A673 (cell line): Measurements from ENCODE around the gene HACD1. TPM values are rescaled to one million over a fixed set of nuclear protein-coding genes. Genes with fewer than 3 reads are reported as not detected.

Source experiments
- Bru-seq: library from RNA; stranded (reverse); fragments of 400-500 nt; gene quantifications from one replicate; lab custom pipeline; 2021; lab: Mats Ljungman, UMichigan
- BruChase-seq, 2 experiments: library from RNA; stranded (reverse); fragments of 400-500 nt; gene quantifications; one replicate each; lab custom pipeline; 2021; lab: Mats Ljungman, UMichigan
- BruUV-seq: library from RNA; stranded (reverse); fragments of 400-500 nt; replicated peaks from 2 replicates; lab custom pipeline; 2021; lab: Mats Ljungman, UMichigan
- CTCF ChIA-PET: fragments of 300-600 bp; sonication (Branson Sonifier 250); formaldehyde crosslinking; loops from one replicate; lab custom pipeline; 2022; ENCODE audit warnings: antibody characterized with exemption; lab: Charles Lee
- POLR2A ChIA-PET: fragments of 300-600 bp; sonication (Branson Sonifier 250); formaldehyde crosslinking; loops from one replicate; lab custom pipeline; 2022; ENCODE audit warnings: antibody characterized with exemption; ENCODE audit not compliant: low non-redundant PET; lab: Charles Lee
- DNase-seq: peaks from one replicate; pipeline ENCODE4 v3.0.0-alpha.2; 2015; ENCODE audit warnings: low spot score
- H3K27ac ChIP-seq: fragments of 200-600 bp; sonication (generic); 2 replicates; pipeline ENCODE4 v1.5.1; 2016; ENCODE audit warnings: mixed run types, low read depth, mild to moderate bottlenecking, mixed read lengths, antibody characterized with exemption, low read length; ENCODE audit not compliant: poor library complexity, severe bottlenecking
- H3K27me3 ChIP-seq: fragments of 200-600 bp; sonication (generic); replicated peaks from 2 replicates; pipeline ENCODE4 v1.6.1; 2017; ENCODE audit warnings: mixed run types, low read depth, mild to moderate bottlenecking, mixed read lengths, antibody characterized with exemption, low read length; ENCODE audit not compliant: insufficient read depth, poor library complexity
- H3K36me3 ChIP-seq: fragments of 200-600 bp; sonication (generic); 2 replicates; pipeline ENCODE4 v1.6.1; 2016; ENCODE audit warnings: mixed run types, mild to moderate bottlenecking, mixed read lengths, antibody characterized with exemption, low read length; ENCODE audit not compliant: insufficient read depth, poor library complexity, severe bottlenecking
- H3K4me1 ChIP-seq: fragments of 200-600 bp; sonication (generic); 2 replicates; pipeline ENCODE4 v1.6.1; 2017; ENCODE audit warnings: mixed run types, mild to moderate bottlenecking, mixed read lengths, antibody characterized with exemption, low read length; ENCODE audit not compliant: insufficient read depth, poor library complexity, severe bottlenecking
- H3K4me3 ChIP-seq: fragments of 200-600 bp; sonication (generic); 2 replicates; pipeline ENCODE4 v1.5.1; 2016; ENCODE audit warnings: low read depth, mixed run types, mild to moderate bottlenecking, mixed read lengths, low read length; ENCODE audit not compliant: poor library complexity, severe bottlenecking
- H3K9me3 ChIP-seq: fragments of 200-600 bp; sonication (generic); 2 replicates; pipeline ENCODE4 v1.6.1; 2016; ENCODE audit warnings: mixed run types, low read depth, mild to moderate bottlenecking, mixed read lengths, antibody characterized with exemption, low read length; ENCODE audit not compliant: poor library complexity, severe bottlenecking
- EZH2 ChIP-seq: fragments of 200-600 bp; sonication (generic); IDR thresholded peaks from 2 replicates; pipeline ENCODE4 v1.6.1; 2017; ENCODE audit warnings: borderline replicate concordance, low read depth, mild to moderate bottlenecking, mixed read lengths, antibody characterized with exemption, low read length; ENCODE audit not compliant: poor library complexity, severe bottlenecking
- intact Hi-C: fragments of 100-400 bp; cut with micrococcal nuclease; formaldehyde crosslinking; loops from one replicate; pipeline ENCODE4 v1.10.0; 2022; ENCODE audit not compliant: unreplicated experiment
- long read RNA-seq: library from polyadenylated mRNA; stranded (forward); transcript quantifications from one replicate; pipeline ENCODE4 v2.0.0, GENCODE V29; 2022
- total RNA-seq: library from RNA; stranded (reverse); gene quantifications from 2 replicates; pipeline ENCODE4 v1.2.3, GENCODE V29; 2021
- TF ChIP-seq, protein P1 (sequence below): fragments of 300-800, 200-600 bp; sonication (generic); conservative IDR thresholded peaks from 2 replicates; pipeline ENCODE4 v1.5.1; 2017; ENCODE audit warnings: low read depth, mild to moderate bottlenecking, antibody characterized with exemption, low read length, moderate library complexity, mixed read lengths

HACD1 gene, protein sequence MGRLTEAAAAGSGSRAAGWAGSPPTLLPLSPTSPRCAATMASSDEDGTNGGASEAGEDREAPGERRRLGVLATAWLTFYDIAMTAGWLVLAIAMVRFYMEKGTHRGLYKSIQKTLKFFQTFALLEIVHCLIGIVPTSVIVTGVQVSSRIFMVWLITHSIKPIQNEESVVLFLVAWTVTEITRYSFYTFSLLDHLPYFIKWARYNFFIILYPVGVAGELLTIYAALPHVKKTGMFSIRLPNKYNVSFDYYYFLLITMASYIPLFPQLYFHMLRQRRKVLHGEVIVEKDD
- total RNA-seq (13.6 and 14.1 TPM in 2 replicates), Bru-seq, nascent RNA (percentile 54 among the genes with signal in this experiment), BruChase-seq, experiment 1, labeled RNA remaining after a 2-hour chase (percentile 62 among the genes with signal in this experiment), BruChase-seq, experiment 2, labeled RNA remaining after a 6-hour chase (percentile 57 among the genes with signal in this experiment)
- long read RNA-seq, partial matches to known transcripts, result 1 of 5 reads
- long read RNA-seq, other reads (novel, unspliced or antisense), result 3 of 5 reads

DNA sequence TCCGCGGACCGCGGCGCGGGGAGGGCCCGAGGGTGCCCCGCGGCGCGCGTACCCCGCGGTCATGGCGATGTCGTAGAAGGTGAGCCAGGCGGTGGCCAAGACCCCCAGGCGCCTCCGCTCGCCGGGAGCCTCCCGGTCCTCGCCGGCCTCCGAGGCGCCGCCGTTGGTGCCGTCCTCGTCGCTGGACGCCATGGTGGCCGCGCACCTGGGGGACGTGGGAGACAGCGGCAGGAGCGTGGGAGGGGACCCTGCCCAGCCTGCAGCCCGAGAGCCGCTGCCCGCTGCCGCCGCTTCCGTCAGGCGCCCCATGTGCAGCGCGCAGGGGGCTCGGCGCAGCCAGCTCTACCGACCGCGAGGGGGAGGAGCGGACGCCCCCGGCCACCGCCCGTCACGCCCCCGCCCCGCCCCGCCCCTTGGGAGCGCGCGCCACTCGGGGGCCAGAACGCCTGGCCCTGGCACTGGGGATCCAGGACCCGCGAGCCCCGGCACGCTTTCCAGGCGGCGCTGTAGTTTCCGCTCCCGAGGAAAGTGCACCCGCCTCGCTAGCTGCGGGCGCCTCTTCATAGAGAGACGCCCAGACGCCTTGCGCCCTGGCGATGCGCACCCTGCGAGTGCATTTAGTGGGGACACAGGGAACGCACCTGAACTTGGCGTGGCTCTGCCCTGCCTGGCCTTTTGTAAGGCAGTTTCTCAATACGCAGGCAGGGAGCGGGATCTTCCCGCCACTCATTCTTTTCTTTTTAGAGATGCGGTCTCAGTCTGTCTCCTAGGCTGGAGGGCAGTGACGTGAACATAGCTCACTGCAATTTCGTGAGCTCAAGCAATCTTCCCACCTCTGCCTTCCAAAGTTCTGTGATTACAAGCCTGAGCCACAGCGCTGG lies at the start of gene HACD1:
Gene HACD1, minus strand, starts transcription at position 344 of the 881 bp plus-strand sequence. Its CDS starts 35 bp downstream, at position 309.
- BruUV-seq, result no TSS peak
- Histone ChIP-seq H3K27me3 (no peaks in the 10 kb centered on the region), H3K9me3 (no peaks in the 10 kb centered on the region), H3K36me3 (no peaks in the 10 kb centered on the region), H3K4me1 (no peaks in the 10 kb centered on the region), H3K4me3 (peak within 1 kb of the TSS; percentile 84), H3K27ac (peak within 1 kb of the TSS; percentile 57)
- DNase-seq, result peak; percentile 89
- no peak for TF ChIP-seq EZH2
- TF ChIP-seq, protein P1, sequence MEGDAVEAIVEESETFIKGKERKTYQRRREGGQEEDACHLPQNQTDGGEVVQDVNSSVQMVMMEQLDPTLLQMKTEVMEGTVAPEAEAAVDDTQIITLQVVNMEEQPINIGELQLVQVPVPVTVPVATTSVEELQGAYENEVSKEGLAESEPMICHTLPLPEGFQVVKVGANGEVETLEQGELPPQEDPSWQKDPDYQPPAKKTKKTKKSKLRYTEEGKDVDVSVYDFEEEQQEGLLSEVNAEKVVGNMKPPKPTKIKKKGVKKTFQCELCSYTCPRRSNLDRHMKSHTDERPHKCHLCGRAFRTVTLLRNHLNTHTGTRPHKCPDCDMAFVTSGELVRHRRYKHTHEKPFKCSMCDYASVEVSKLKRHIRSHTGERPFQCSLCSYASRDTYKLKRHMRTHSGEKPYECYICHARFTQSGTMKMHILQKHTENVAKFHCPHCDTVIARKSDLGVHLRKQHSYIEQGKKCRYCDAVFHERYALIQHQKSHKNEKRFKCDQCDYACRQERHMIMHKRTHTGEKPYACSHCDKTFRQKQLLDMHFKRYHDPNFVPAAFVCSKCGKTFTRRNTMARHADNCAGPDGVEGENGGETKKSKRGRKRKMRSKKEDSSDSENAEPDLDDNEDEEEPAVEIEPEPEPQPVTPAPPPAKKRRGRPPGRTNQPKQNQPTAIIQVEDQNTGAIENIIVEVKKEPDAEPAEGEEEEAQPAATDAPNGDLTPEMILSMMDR, result peak; percentile 43
- intact Hi-C loops, result no loop called here
- POLR2A ChIA-PET, result interaction anchor here (0.5 to 0.6 kb wide), 3 partner anchors 16 to 592 kb away, joined by 3 read pairs; no protein-coding TSS in a partner anchor
- CTCF ChIA-PET, result interaction anchor here (0.6 to 0.9 kb wide), 6 partner anchors 16 to 696 kb away, joined by 3 to 10 read pairs (median 3); partner anchors contain the start of gene STAM

DNA sequence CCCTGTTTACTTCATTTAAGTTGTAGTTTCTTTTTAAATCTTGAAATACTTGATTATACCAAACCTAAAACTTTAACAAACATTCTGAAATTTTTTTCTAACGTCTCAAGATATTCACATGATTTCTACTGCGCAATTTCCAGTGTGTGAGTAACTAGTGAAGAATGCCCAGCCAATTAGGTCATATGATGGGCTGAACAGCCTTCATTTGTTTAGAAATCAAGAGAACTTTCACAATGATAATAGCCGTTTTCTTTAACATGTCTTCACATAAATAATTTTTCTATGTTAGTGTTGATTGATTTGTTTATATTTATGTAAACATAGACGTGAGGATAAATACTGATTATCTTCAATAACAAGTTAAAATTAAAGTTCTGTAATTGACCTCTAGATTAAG lies 48.6 kb upstream of the HACD1 start:
- Histone ChIP-seq H3K4me1 (peaks cover 23% of the 10 kb centered on the region), H3K36me3 (no peaks in the 10 kb centered on the region), H3K27ac (no peak overlapping the region), H3K4me3 (no peak overlapping the region), H3K9me3 (no peaks in the 10 kb centered on the region), H3K27me3 (no peaks in the 10 kb centered on the region)
- intact Hi-C loops, result no loop called here
- POLR2A ChIA-PET, result no interaction called here
- peak; percentile 57 for DNase-seq
- TF ChIP-seq EZH2, result no peak
- TF ChIP-seq, protein P1, result no peak
- CTCF ChIA-PET, result no interaction called here
- no TSS peak for BruUV-seq

DNA sequence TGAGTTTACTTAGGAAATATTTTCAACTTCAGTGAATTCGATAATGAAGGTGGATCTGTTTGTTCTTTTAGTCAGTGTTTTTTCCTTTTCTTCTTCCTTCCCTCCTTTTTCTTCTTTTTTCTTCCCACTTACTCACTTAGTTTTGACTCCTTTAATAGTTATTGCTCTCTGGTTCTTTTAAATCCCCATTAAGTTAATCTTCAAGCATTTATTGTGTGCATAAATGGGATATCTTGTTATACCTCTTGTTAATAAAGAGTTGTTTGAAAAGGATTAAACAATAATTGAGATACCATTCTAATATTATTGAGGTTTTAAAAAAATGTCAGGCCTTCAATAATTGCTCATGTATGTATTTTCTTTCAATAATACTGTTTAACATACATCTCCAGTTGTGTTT lies 46.3 kb upstream of the HACD1 start:
- ChIA-PET POLR2A (no interaction called here), CTCF (no interaction called here)
- H3K9me3 ChIP-seq, result no peaks in the 10 kb centered on the region
- H3K27me3 ChIP-seq, result no peaks in the 10 kb centered on the region
- H3K4me1 ChIP-seq, result peaks cover 23% of the 10 kb centered on the region
- intact Hi-C loops, result no loop called here
- TF ChIP-seq, protein P1, result no peak
- TF ChIP-seq EZH2, result no peak
- no TSS peak for BruUV-seq
- H3K4me3 ChIP-seq, result no peak overlapping the region
- H3K27ac ChIP-seq, result no peak overlapping the region
- DNase-seq, result no peak
- H3K36me3 ChIP-seq, result no peaks in the 10 kb centered on the region
